HG02642 (cell line): ENCODE data around the gene PNCK.

ENCODE experiments used
- ATAC-seq: cut with Tn5 transposase; IDR thresholded peaks from one replicate; pipeline ENCODE4 v1.9.1; 2021; ENCODE audit warnings: mild to moderate bottlenecking; ENCODE audit not compliant: unreplicated experiment, poor library complexity

PNCK gene

GRCh38 chrX:153643431-153644351 lies 29.9 kb downstream of the PNCK start:
- ATAC-seq: no peak

GRCh38 chrX:153642655-153643430 lies 30.8 kb downstream of the PNCK start:
- ATAC-seq: no peak

GRCh38 chrX:153642051-153642654 lies 31.5 kb downstream of the PNCK start:
- no peak for ATAC-seq

- no peak for ATAC-seq
Measured at GRCh38 chrX:153641627-153642026, 32.0 kb downstream of the PNCK start.

- ATAC-seq: no peak
Measured at GRCh38 chrX:153640736-153641575, 32.7 kb downstream of the PNCK start.

GRCh38 chrX:153640045-153640686 lies 33.4 kb downstream of the PNCK start:
- no peak for ATAC-seq

- no peak for ATAC-seq
Measured at GRCh38 chrX:153639177-153640044, 34.2 kb downstream of the PNCK start.

- ATAC-seq: no peak
Measured at GRCh38 chrX:153638436-153639176, 35.0 kb downstream of the PNCK start.

GRCh38 chrX:153638041-153638371 lies 35.6 kb downstream of the PNCK start:
- ATAC-seq: no peak

GRCh38 chrX:153637121-153638040 lies 36.2 kb downstream of the PNCK start:
- ATAC-seq: no peak

GRCh38 chrX:153636716-153637115 lies 36.9 kb downstream of the PNCK start:
- no peak for ATAC-seq

GRCh38 chrX:153635788-153636668 lies 37.6 kb downstream of the PNCK start:
- ATAC-seq: no peak

GRCh38 chrX:153635388-153635787 lies 38.2 kb downstream of the PNCK start:
- ATAC-seq: no peak

GRCh38 chrX:153634832-153635231 lies 38.8 kb downstream of the PNCK start:
- no peak for ATAC-seq

- ATAC-seq: no peak
Measured at GRCh38 chrX:153634236-153634635, 39.4 kb downstream of the PNCK start.

GRCh38 chrX:153633607-153634180 lies 39.9 kb downstream of the PNCK start:
- no peak for ATAC-seq
